CD14-positive monocyte (primary cell): Measurements from ENCODE around the gene MET. TPM values are rescaled to one million over a fixed set of nuclear protein-coding genes. Genes with fewer than 3 reads are reported as not detected.

Source experiments
- DNase-seq, 3 donors: peaks; one replicate each; pipeline ENCODE4 v3.0.0-alpha.2; 2011 to 2022
- H2AFZ ChIP-seq: 2 replicates; pipeline ENCODE4 v1.6.0; 2012; ENCODE audit warnings: mild to moderate bottlenecking, low read depth, low read length, inconsistent platforms; ENCODE audit not compliant: insufficient read depth, poor library complexity, severe bottlenecking
- H3K27ac ChIP-seq, 2 donors: 1 replicate in 1 of 2; 2 replicates in 1 of 2; pipeline ENCODE4 v1.5.1; 2012 to 2013; ENCODE audit warnings: low read length in 2 of 2, control low read depth in 1 of 2, inconsistent platforms in 1 of 2, low read depth in 1 of 2, mild to moderate bottlenecking in 1 of 2
- H3K27me3 ChIP-seq, 2 donors: one replicate each; pipeline versions ENCODE4 v1.6.0 to v1.6.1; 2011 to 2013; ENCODE audit warnings: low read length in 2 of 2; ENCODE audit not compliant: control insufficient read depth in 2 of 2, insufficient read depth in 2 of 2
- H3K36me3 ChIP-seq, 2 donors: replicated peaks in 1 of 2; 1 replicate in 1 of 2; 2 replicates in 1 of 2; pipeline versions ENCODE4 v1.5.1 to v1.6.1; 2012 to 2013; ENCODE audit warnings: low read length in 2 of 2, control low read depth in 1 of 2, inconsistent platforms in 1 of 2, mild to moderate bottlenecking in 1 of 2; ENCODE audit not compliant: insufficient read depth in 2 of 2, control insufficient read depth in 1 of 2
- H3K4me1 ChIP-seq, 2 donors: 1 replicate in 1 of 2; 2 replicates in 1 of 2; pipeline versions ENCODE4 v1.5.1 to v1.6.1; 2012 to 2013; ENCODE audit warnings: low read length in 2 of 2, control low read depth in 1 of 2, inconsistent platforms in 1 of 2, mild to moderate bottlenecking in 1 of 2, moderate library complexity in 1 of 2; ENCODE audit not compliant: insufficient read depth in 2 of 2, control insufficient read depth in 1 of 2
- H3K4me2 ChIP-seq: replicated peaks from 2 replicates; pipeline ENCODE3; 2012; ENCODE audit warnings: low read length, moderate library complexity, mild to moderate bottlenecking; ENCODE audit not compliant: poor library complexity, severe bottlenecking; ENCODE audit errors: extremely low read depth
- H3K4me3 ChIP-seq, 3 experiments: fragments of 200-600 bp in 1 of 3; sonication (generic) in 1 of 3; replicated peaks in 1 of 3; 1 replicate in 2 of 3; 2 replicates in 1 of 3; pipeline ENCODE4 v1.5.1; 2011 to 2013; ENCODE audit warnings: low read length in 3 of 3, mild to moderate bottlenecking in 3 of 3, control low read depth in 2 of 3, low read depth in 2 of 3, inconsistent platforms in 1 of 3, moderate library complexity in 1 of 3
- H3K79me2 ChIP-seq: 2 replicates; pipeline ENCODE4 v1.6.0; 2012; ENCODE audit warnings: mild to moderate bottlenecking, control low read depth, inconsistent platforms, low read length, moderate library complexity; ENCODE audit not compliant: insufficient read depth
- H3K9ac ChIP-seq: 2 replicates; pipeline ENCODE4 v1.6.0; 2017; ENCODE audit warnings: low read length, mild to moderate bottlenecking; ENCODE audit not compliant: insufficient read depth, poor library complexity, severe bottlenecking
- H3K9me3 ChIP-seq, 2 donors: replicated peaks in 1 of 2; 1 replicate in 1 of 2; 2 replicates in 1 of 2; pipeline versions ENCODE4 v1.5.1 to v1.6.1; 2012 to 2013; ENCODE audit warnings: low read length in 2 of 2, control low read depth in 1 of 2; ENCODE audit not compliant: control insufficient read depth in 1 of 2, insufficient read depth in 1 of 2
- H4K20me1 ChIP-seq: 2 replicates; pipeline ENCODE4 v1.6.0; 2012; ENCODE audit warnings: mild to moderate bottlenecking, low read length, control low read depth, moderate library complexity; ENCODE audit not compliant: insufficient read depth
- H3K27ac Mint-ChIP-seq, 7 donors: one replicate each; pipeline ENCODE4 v1.8.0; 2020; ENCODE audit warnings: mild to moderate bottlenecking in 7 of 7, mixed read lengths in 7 of 7, moderate library complexity in 6 of 7, inconsistent platforms in 2 of 7
- H3K27me3 Mint-ChIP-seq, 3 donors: one replicate each; pipeline ENCODE4 v1.8.0; 2021 to 2022; ENCODE audit warnings: low read depth in 3 of 3, mild to moderate bottlenecking in 3 of 3, mixed read lengths in 3 of 3, moderate library complexity in 3 of 3, inconsistent platforms in 1 of 3
- H3K36me3 Mint-ChIP-seq, 2 donors: one replicate each; pipeline ENCODE4 v1.8.0; 2020; ENCODE audit warnings: mixed read lengths in 2 of 2, inconsistent platforms in 1 of 2, mild to moderate bottlenecking in 1 of 2
- H3K4me1 Mint-ChIP-seq: one replicate; pipeline ENCODE4 v1.8.0; 2020; ENCODE audit warnings: mild to moderate bottlenecking, mixed read lengths
- H3K4me3 Mint-ChIP-seq, 2 donors: one replicate each; pipeline ENCODE4 v1.8.0; 2020; ENCODE audit warnings: mild to moderate bottlenecking in 2 of 2, mixed read lengths in 2 of 2, moderate library complexity in 1 of 2
- H3K9me3 Mint-ChIP-seq, 7 donors: one replicate each; pipeline ENCODE4 v1.8.0; 2020 to 2022; ENCODE audit warnings: mixed read lengths in 7 of 7, mild to moderate bottlenecking in 6 of 7, moderate library complexity in 6 of 7, inconsistent platforms in 2 of 7
- WGBS: methylation state at CpG from one replicate; pipeline ENCODE4 v1.1.5; 2013; ENCODE audit warnings: missing lambda C conversion rate; ENCODE audit not compliant: insufficient coverage; 5-methylcytosine and 5-hydroxymethylcytosine counted together
- intact Hi-C, 2 donors: fragments of 100-400 bp; cut with micrococcal nuclease; formaldehyde crosslinking; loops; one replicate each; pipeline versions ENCODE4 v1.15.0 to v1.15.1; 2023
- polyA plus RNA-seq, 3 donors: library from polyadenylated mRNA; depleted of rRNA in 1 of 3; unstranded in 2 of 3; stranded (reverse) in 1 of 3; fragments of 300-500 nt in 2 of 3; fragments of >200 nt in 1 of 3; fragmentation: Illumina TruSeq in 2 of 3; gene quantifications; 1 replicate in 2 of 3; 2 replicates in 1 of 3; pipeline ENCODE4 v1.2.3, GENCODE V29; 2012 to 2021
- TF ChIP-seq, protein P1 (sequence below): fragments of 200-600 bp; IDR thresholded peaks from one replicate; pipeline ENCODE4 v1.8.0; 2022; ENCODE audit warnings: antibody characterized with exemption, mild to moderate bottlenecking

The MET gene
- polyA plus RNA-seq, 3 donors = not detected

DNA sequence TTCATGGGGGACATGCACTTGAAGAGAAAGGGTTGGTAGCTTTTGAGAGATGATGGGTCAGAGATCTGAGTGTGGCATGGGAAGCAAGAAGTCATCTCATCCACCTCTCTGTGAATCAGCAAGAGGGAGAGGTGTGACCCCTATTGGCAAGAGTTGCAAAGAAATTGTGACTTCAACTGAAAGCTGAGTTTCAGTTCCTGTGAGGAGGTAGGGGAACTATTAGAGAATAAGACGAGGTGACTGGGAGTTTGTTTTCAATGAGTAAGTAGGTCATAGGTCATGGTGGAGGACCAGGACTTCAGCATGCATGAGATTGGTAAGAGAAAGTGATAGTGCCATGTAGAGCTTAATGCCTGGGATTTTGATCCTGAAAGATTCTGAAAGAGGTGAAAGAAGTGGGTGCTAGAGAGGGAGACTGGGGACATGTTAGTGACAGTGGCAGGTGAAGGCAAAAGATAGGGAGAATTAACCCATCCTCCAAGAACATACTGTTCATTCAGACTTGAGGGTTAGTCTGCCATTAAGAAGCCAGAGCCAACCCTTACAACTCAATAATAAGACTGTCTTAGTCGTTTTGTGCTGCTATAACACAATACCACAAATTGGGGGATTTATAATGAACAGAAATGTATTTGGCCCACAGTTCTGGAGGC lies 114.9 kb downstream of the MET start:
- peaks cover 5 to 6% of the 10 kb centered on the region in 2 donors for H3K4me1 ChIP-seq
- H2AFZ ChIP-seq = peak overlapping the region; percentile 0
- Mint-ChIP-seq H3K27me3 (peaks cover 0 to 4% (median 0%) of the 10 kb centered on the region in 3 donors), H3K27ac (no peak overlapping the region), H3K4me3 (no peak overlapping the region), H3K9me3 (no peaks in the 10 kb centered on the region), H3K36me3 (no peaks in the 10 kb centered on the region), H3K4me1 (no peaks in the 10 kb centered on the region)
- TF ChIP-seq, protein P1, sequence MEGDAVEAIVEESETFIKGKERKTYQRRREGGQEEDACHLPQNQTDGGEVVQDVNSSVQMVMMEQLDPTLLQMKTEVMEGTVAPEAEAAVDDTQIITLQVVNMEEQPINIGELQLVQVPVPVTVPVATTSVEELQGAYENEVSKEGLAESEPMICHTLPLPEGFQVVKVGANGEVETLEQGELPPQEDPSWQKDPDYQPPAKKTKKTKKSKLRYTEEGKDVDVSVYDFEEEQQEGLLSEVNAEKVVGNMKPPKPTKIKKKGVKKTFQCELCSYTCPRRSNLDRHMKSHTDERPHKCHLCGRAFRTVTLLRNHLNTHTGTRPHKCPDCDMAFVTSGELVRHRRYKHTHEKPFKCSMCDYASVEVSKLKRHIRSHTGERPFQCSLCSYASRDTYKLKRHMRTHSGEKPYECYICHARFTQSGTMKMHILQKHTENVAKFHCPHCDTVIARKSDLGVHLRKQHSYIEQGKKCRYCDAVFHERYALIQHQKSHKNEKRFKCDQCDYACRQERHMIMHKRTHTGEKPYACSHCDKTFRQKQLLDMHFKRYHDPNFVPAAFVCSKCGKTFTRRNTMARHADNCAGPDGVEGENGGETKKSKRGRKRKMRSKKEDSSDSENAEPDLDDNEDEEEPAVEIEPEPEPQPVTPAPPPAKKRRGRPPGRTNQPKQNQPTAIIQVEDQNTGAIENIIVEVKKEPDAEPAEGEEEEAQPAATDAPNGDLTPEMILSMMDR = peak; percentile 29
- peak; percentile 78 to 90 (median 84) for DNase-seq
- peaks cover 0 to 2% of the 10 kb centered on the region in 2 donors for H3K27me3 ChIP-seq
- H3K27ac ChIP-seq = no peak overlapping the region
- intact Hi-C loops = no loop called here
- no peak overlapping the region for H3K4me2 ChIP-seq
- no peaks in the 10 kb centered on the region for H4K20me1 ChIP-seq
- H3K79me2 ChIP-seq = no peaks in the 10 kb centered on the region
- no peak overlapping the region for H3K9ac ChIP-seq
- 0% methylated on average over 1 of the region's 2 CpGs for WGBS
- H3K36me3 ChIP-seq = no peaks in the 10 kb centered on the region
- no peaks in the 10 kb centered on the region for H3K9me3 ChIP-seq
- H3K4me3 ChIP-seq = no peak overlapping the region

DNA sequence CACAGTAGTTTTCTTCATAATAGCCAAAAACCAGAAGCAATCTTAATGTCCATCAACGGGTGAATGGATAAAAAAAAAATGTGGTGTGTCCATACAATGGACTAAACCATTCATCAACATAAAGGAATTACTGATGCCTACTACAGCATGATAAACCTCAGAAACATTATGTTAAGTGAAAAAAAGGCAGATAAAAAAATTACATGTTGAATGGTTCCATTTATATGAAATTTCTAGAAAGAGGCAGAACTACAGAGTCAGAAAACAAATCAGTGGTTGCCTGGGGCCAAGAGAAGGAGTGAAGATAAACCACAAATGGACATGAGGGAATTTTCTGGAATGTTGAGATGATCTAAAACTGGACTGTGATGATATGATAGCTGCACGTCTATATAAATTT lies 115.9 kb downstream of the MET start:
- no peak overlapping the region for H3K27ac ChIP-seq
- H3K36me3 ChIP-seq = no peaks in the 10 kb centered on the region
- intact Hi-C loops = no loop called here
- peaks cover 5 to 6% of the 10 kb centered on the region in 2 donors for H3K4me1 ChIP-seq
- no peaks in the 10 kb centered on the region for H3K79me2 ChIP-seq
- H3K9me3 Mint-ChIP-seq = no peaks in the 10 kb centered on the region
- H3K4me1 Mint-ChIP-seq = no peaks in the 10 kb centered on the region
- H2AFZ ChIP-seq = no peak overlapping the region
- DNase-seq = no peak
- H3K4me3 ChIP-seq = no peak overlapping the region
- peaks cover 0 to 2% of the 10 kb centered on the region in 2 donors for H3K27me3 ChIP-seq
- TF ChIP-seq, protein P1 = no peak
- H3K36me3 Mint-ChIP-seq = no peaks in the 10 kb centered on the region
- no peaks in the 10 kb centered on the region for H4K20me1 ChIP-seq
- no peak overlapping the region for H3K27ac Mint-ChIP-seq
- no CpG with 5 or more reads among the region's 2 CpGs for WGBS
- no peak overlapping the region for H3K4me3 Mint-ChIP-seq
- H3K9me3 ChIP-seq = no peaks in the 10 kb centered on the region
- no peak overlapping the region for H3K4me2 ChIP-seq
- H3K9ac ChIP-seq = no peak overlapping the region
- H3K27me3 Mint-ChIP-seq = peaks cover 0 to 4% (median 1%) of the 10 kb centered on the region in 3 donors
